Left renal cortex interstitium (tissue), 4 donors: Measurements from ENCODE around the gene SP1. TPM values are rescaled to one million over a fixed set of nuclear protein-coding genes. Genes with fewer than 3 reads are reported as not detected.
"Not testable (repeated sequence)": the region's sequence is repeated elsewhere in the genome, so short reads cannot be mapped to it uniquely, and the experiment has no call there.

Source experiments
- DNase-seq, 4 donors: peaks; one replicate each; pipeline ENCODE4 v3.0.0-alpha.2; 2013; ENCODE audit warnings: low read depth in 4 of 4, low spot score in 2 of 4, missing footprints in 1 of 4
- polyA plus RNA-seq, 4 donors: library from polyadenylated mRNA; unstranded; fragments of 120-200 nt; gene quantifications; one replicate each; pipeline ENCODE4 v1.2.1, GENCODE V29; 2013; ENCODE audit not compliant: insufficient read length in 4 of 4

The SP1 gene
- polyA plus RNA-seq, 4 donors = 65.1 to 84.2 (median 78.0) TPM

- DNase-seq = peak; percentile 92 to 98 (median 94)
These were observed 61.3 kb downstream of the SP1 start, which contains the start of gene PRR13 for GRCh38 chr12:53441040-53441833. TSS of gene PRR13 (plus strand) at chr12:53441734. CDS start at chr12:53442715, 981 bp downstream.

GRCh38 chr12:53443955-53444354 lies 64.0 kb downstream of the SP1 start:
- no peak for DNase-seq

- DNase-seq = not testable (repeated sequence)
These were observed 64.8 kb downstream of the SP1 start for GRCh38 chr12:53444593-53445325.

- DNase-seq = no peak
These were observed 71.0 kb downstream of the SP1 start for GRCh38 chr12:53450936-53451335.

- DNase-seq = peak; percentile 87 to 97 (median 94)
These were observed 71.7 kb downstream of the SP1 start, which contains the start of gene PCBP2 for GRCh38 chr12:53451661-53452158. TSS of gene PCBP2 (plus strand) at chr12:53452102. CDS start at chr12:53454801, 2,699 bp downstream.

- DNase-seq = peak; percentile 67 to 75 (median 74)
These were observed 72.4 kb downstream of the SP1 start for GRCh38 chr12:53452159-53453077.

GRCh38 chr12:53453953-53454640 lies 74.1 kb downstream of the SP1 start:
- DNase-seq = no peak

GRCh38 chr12:53454707-53455106 lies 74.7 kb downstream of the SP1 start:
- no peak for DNase-seq

GRCh38 chr12:53456654-53457366 lies 76.8 kb downstream of the SP1 start:
- no peak for DNase-seq

GRCh38 chr12:53459097-53459496 lies 79.1 kb downstream of the SP1 start:
- DNase-seq = no peak

- no peak for DNase-seq
These were observed 81.1 kb downstream of the SP1 start for GRCh38 chr12:53461059-53461458.

- no peak for DNase-seq
These were observed 81.6 kb downstream of the SP1 start for GRCh38 chr12:53461591-53461990.

GRCh38 chr12:53462935-53463334 lies 83.0 kb downstream of the SP1 start:
- no peak for DNase-seq

- no peak for DNase-seq
These were observed 84.0 kb downstream of the SP1 start for GRCh38 chr12:53463802-53464560.

- no peak for DNase-seq
These were observed 84.9 kb downstream of the SP1 start for GRCh38 chr12:53464685-53465418.

- no peak for DNase-seq
These were observed 85.7 kb downstream of the SP1 start for GRCh38 chr12:53465679-53466078.
